Panc1 (cell line): ENCODE measurements around the gene SCYL1. TPM values are rescaled to one million over a fixed set of nuclear protein-coding genes. Genes with fewer than 3 reads are reported as not detected.

Source experiments
- ATAC-seq: fragments of 200-7000 bp; cut with Tn5 transposase; 2 replicates; pipeline ENCODE4 v1.9.1; 2020; ENCODE audit warnings: mild to moderate bottlenecking, moderate library complexity
- BruUV-seq: library from RNA; stranded (reverse); fragments of 400-500 nt; replicated peaks from 2 replicates; lab custom pipeline; 2021; lab: Mats Ljungman, UMichigan
- CTCF ChIA-PET: fragments of 300-600 bp; sonication (Branson Sonifier 250); formaldehyde crosslinking; loops from one replicate; lab custom pipeline; 2022; ENCODE audit warnings: antibody characterized with exemption; lab: Charles Lee
- POLR2A ChIA-PET: fragments of 300-600 bp; sonication (Branson Sonifier 250); formaldehyde crosslinking; loops from one replicate; lab custom pipeline; 2022; ENCODE audit warnings: antibody characterized with exemption; lab: Charles Lee
- DNase-seq: peaks from one replicate; pipeline ENCODE4 v3.0.0-alpha.2; 2010; ENCODE audit warnings: low read depth, low spot score
- H3K27ac ChIP-seq: 2 replicates; pipeline ENCODE4 v1.5.1; 2011; ENCODE audit warnings: mild to moderate bottlenecking, low read length, inconsistent platforms
- H3K27me3 ChIP-seq: fragments of 200-500 bp; sonication (Bioruptor generic); 2 replicates; pipeline ENCODE4 v1.6.0; 2014; ENCODE audit warnings: low read length, inconsistent platforms; ENCODE audit not compliant: control insufficient read depth, insufficient read depth
- H3K36me3 ChIP-seq: fragments of 200-500 bp; sonication (Bioruptor generic); 2 replicates; pipeline ENCODE4 v1.5.1; 2014; ENCODE audit warnings: inconsistent platforms, mild to moderate bottlenecking, low read length, moderate library complexity; ENCODE audit not compliant: control insufficient read depth, insufficient read depth
- H3K4me1 ChIP-seq: 2 replicates; pipeline ENCODE4 v1.5.1; 2011; ENCODE audit warnings: inconsistent platforms, mild to moderate bottlenecking, low read length, moderate library complexity; ENCODE audit not compliant: control insufficient read depth, insufficient read depth
- H3K4me3 ChIP-seq, 2 experiments: 2 replicates each; pipeline ENCODE4 v1.5.1; 2011 to 2012; ENCODE audit warnings: low read depth in 2 of 2, low read length in 2 of 2, mild to moderate bottlenecking in 2 of 2, inconsistent platforms in 1 of 2, moderate library complexity in 1 of 2
- H3K9me3 ChIP-seq: fragments of 200-500 bp; sonication (Bioruptor generic); 2 replicates; pipeline ENCODE4 v1.5.1; 2014; ENCODE audit warnings: low read depth, mild to moderate bottlenecking, inconsistent platforms, low read length, moderate library complexity; ENCODE audit not compliant: control insufficient read depth, insufficient read depth
- CTCF ChIP-seq: fragments of 450-650 bp; IDR thresholded peaks from 2 replicates; pipeline ENCODE4 v1.5.1; 2017; ENCODE audit warnings: mild to moderate bottlenecking
- POLR2AphosphoS5 ChIP-seq: IDR thresholded peaks from 2 replicates; pipeline ENCODE4 v1.6.1; 2012; ENCODE audit warnings: mild to moderate bottlenecking, low read depth, low read length, moderate library complexity
- REST ChIP-seq, 2 experiments: IDR thresholded peaks; 2 replicates each; pipeline ENCODE4 v1.6.1; 2011 to 2012; ENCODE audit warnings: low read depth in 2 of 2, control low read depth in 1 of 2, low read length in 1 of 2, mild to moderate bottlenecking in 1 of 2, moderate library complexity in 1 of 2; ENCODE audit not compliant: insufficient read depth in 1 of 2
- SIN3A ChIP-seq: IDR thresholded peaks from 2 replicates; pipeline ENCODE4 v1.6.1; 2012; ENCODE audit warnings: low read depth, mild to moderate bottlenecking, low read length, moderate library complexity, borderline replicate concordance; ENCODE audit not compliant: insufficient read depth
- TCF7L2 ChIP-seq: IDR thresholded peaks from 2 replicates; pipeline ENCODE4 v1.6.1; 2011; ENCODE audit warnings: mild to moderate bottlenecking, low read depth, low read length, inconsistent platforms
- in situ Hi-C: cut with HindIII; loops from 2 replicates; pipeline ENCODE4 v1.10.0; 2016; ENCODE audit warnings: low sequenced_read_pairs, low pct_unique_long_range_greater_than_20kb
- intact Hi-C: fragments of 100-400 bp; cut with micrococcal nuclease; formaldehyde crosslinking; loops from one replicate; pipeline ENCODE4 v1.10.0; 2022; ENCODE audit not compliant: unreplicated experiment
- total RNA-seq: library from RNA; stranded (reverse); gene quantifications from one replicate; pipeline ENCODE4 v1.2.1, GENCODE V29; 2021; ENCODE audit not compliant: unreplicated experiment

Gene SCYL1
- total RNA-seq, 1 experiment from 2014 or later: 117 TPM

GRCh38 chr11:65557280-65558001 is 32.6 kb downstream of the SCYL1 start:
- POLR2A ChIA-PET: no interaction called here
- in situ Hi-C loops: no loop called here
- intact Hi-C loops: loop anchor here (10.0 kb wide), 1 partner anchor 297 kb away; the partner anchor contains the start of gene CFL1

More at GRCh38 chr11:65557280-65558001, 32.6 kb downstream of the SCYL1 start:
- no peaks in the 10 kb centered on the region for H3K36me3 ChIP-seq
- CTCF ChIA-PET: interaction anchor here (1.1 kb wide), 1 partner anchor 17 kb away, joined by 3 read pairs; no protein-coding TSS in a partner anchor
- peak overlapping the region; percentile 83 for H3K27ac ChIP-seq
- H3K4me3 ChIP-seq: peak overlapping the region; percentile 50 to 57
- BruUV-seq: no TSS peak
- ATAC-seq (no peak), DNase-seq (no peak)
- no peaks in the 10 kb centered on the region for H3K9me3 ChIP-seq
- no peak for TF ChIP-seq REST (IDR thresholded peaks at IDR 0.05; ENCODE audit: insufficient read depth in 1 of 2, low read depth in 2 of 2, low read length in 1 of 2)
- no peak for TF ChIP-seq CTCF
- no peak for TF ChIP-seq POLR2AphosphoS5
- TF ChIP-seq SIN3A: no peak
- no peak for TF ChIP-seq TCF7L2
- peaks cover 71% of the 10 kb centered on the region for H3K4me1 ChIP-seq
- no peaks in the 10 kb centered on the region for H3K27me3 ChIP-seq
